ENCODE results near the gene SCML2.

SCML2 gene

GRCh38 chrX:18206657-18207056 is 147.8 kb downstream of the SCML2 start:
- H3K4me3 ChIP-seq (ENCODE audit: low read length) = no peak overlapping the region
- no peak for TF ChIP-seq ZNF274 (IDR thresholded peaks at IDR 0.05; ENCODE audit: low read depth, low read length)

- TF ChIP-seq ZNF274 (IDR thresholded peaks at IDR 0.05; ENCODE audit: low read depth, low read length) = no peak
- no peak overlapping the region for H3K4me3 ChIP-seq (ENCODE audit: low read length)
Observed at GRCh38 chrX:18203631-18204030, 150.9 kb downstream of the SCML2 start.

GRCh38 chrX:18194688-18195087 is 159.8 kb downstream of the SCML2 start:
- no peak for TF ChIP-seq ZNF274 (IDR thresholded peaks at IDR 0.05; ENCODE audit: low read depth, low read length)
- H3K4me3 ChIP-seq (ENCODE audit: low read length) = no peak overlapping the region
